Activated naive CD8-positive, alpha-beta T cell (primary cell): Measurements from ENCODE around the gene TMEM250.

Experiments
- H3K27ac Mint-ChIP-seq: one replicate; pipeline ENCODE4 v1.8.0; 2021; ENCODE audit warnings: mixed read lengths
- H3K27me3 Mint-ChIP-seq: one replicate; pipeline ENCODE4 v1.8.0; 2021; ENCODE audit warnings: mixed read lengths
- H3K36me3 Mint-ChIP-seq: one replicate; pipeline ENCODE4 v1.8.0; 2021; ENCODE audit warnings: mixed read lengths
- H3K4me1 Mint-ChIP-seq: one replicate; pipeline ENCODE4 v1.8.0; 2021; ENCODE audit warnings: low read depth, mixed read lengths
- H3K4me3 Mint-ChIP-seq: one replicate; pipeline ENCODE4 v1.8.0; 2021; ENCODE audit warnings: mild to moderate bottlenecking, mixed read lengths
- H3K9me3 Mint-ChIP-seq: one replicate; pipeline ENCODE4 v1.8.0; 2021; ENCODE audit warnings: low read depth, mixed read lengths

TMEM250 gene

GRCh38 chr9:136081826-136082495, 36.7 kb downstream of the TMEM250 start:
- no peak overlapping the region for H3K4me3 Mint-ChIP-seq
- peaks cover 5% of the 10 kb centered on the region for H3K4me1 Mint-ChIP-seq
- no peaks in the 10 kb centered on the region for H3K36me3 Mint-ChIP-seq
- no peak overlapping the region for H3K27ac Mint-ChIP-seq
- H3K27me3 Mint-ChIP-seq = no peaks in the 10 kb centered on the region
- H3K9me3 Mint-ChIP-seq = no peaks in the 10 kb centered on the region

- no peaks in the 10 kb centered on the region for H3K27me3 Mint-ChIP-seq
- no peaks in the 10 kb centered on the region for H3K9me3 Mint-ChIP-seq
- no peak overlapping the region for H3K4me3 Mint-ChIP-seq
- no peaks in the 10 kb centered on the region for H3K36me3 Mint-ChIP-seq
- peaks cover 7% of the 10 kb centered on the region for H3K4me1 Mint-ChIP-seq
- H3K27ac Mint-ChIP-seq = no peak overlapping the region
Measured at GRCh38 chr9:136081113-136081825, 37.4 kb downstream of the TMEM250 start.

- Mint-ChIP-seq H3K4me1 (peaks cover 13% of the 10 kb centered on the region), H3K4me3 (no peak overlapping the region), H3K27me3 (no peaks in the 10 kb centered on the region), H3K27ac (no peak overlapping the region), H3K9me3 (no peaks in the 10 kb centered on the region), H3K36me3 (no peaks in the 10 kb centered on the region)
Measured at GRCh38 chr9:136080716-136081112, 38.0 kb downstream of the TMEM250 start.

DNA sequence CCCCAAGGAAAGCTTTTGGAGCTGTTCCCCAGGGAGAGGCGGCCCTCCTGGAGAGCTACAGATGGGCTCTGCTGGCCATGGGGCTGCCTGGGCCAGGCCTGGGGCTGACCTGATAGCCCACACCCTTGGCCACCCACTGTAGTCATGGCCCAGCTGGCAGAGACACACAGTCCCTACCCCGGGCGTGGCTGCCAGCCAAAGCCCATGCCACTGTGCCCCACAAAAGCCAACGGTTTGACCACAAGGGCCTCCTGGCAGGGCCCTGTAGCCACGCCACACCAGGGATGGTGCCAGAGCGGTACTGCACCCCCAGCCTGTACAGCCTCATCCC, 38.8 kb downstream of the TMEM250 start:
- Mint-ChIP-seq H3K36me3 (no peaks in the 10 kb centered on the region), H3K4me1 (peaks cover 16% of the 10 kb centered on the region), H3K4me3 (no peak overlapping the region), H3K27me3 (no peaks in the 10 kb centered on the region), H3K27ac (no peak overlapping the region), H3K9me3 (no peaks in the 10 kb centered on the region)

GRCh38 chr9:136079211-136079915, 39.3 kb downstream of the TMEM250 start:
- no peak overlapping the region for H3K27ac Mint-ChIP-seq
- no peaks in the 10 kb centered on the region for H3K27me3 Mint-ChIP-seq
- no peak overlapping the region for H3K4me3 Mint-ChIP-seq
- H3K9me3 Mint-ChIP-seq = no peaks in the 10 kb centered on the region
- H3K4me1 Mint-ChIP-seq = peaks cover 16% of the 10 kb centered on the region
- no peaks in the 10 kb centered on the region for H3K36me3 Mint-ChIP-seq

- no peaks in the 10 kb centered on the region for H3K9me3 Mint-ChIP-seq
- H3K36me3 Mint-ChIP-seq = no peaks in the 10 kb centered on the region
- H3K27me3 Mint-ChIP-seq = no peaks in the 10 kb centered on the region
- H3K4me3 Mint-ChIP-seq = no peak overlapping the region
- no peak overlapping the region for H3K27ac Mint-ChIP-seq
- H3K4me1 Mint-ChIP-seq = peaks cover 16% of the 10 kb centered on the region
Measured at GRCh38 chr9:136078498-136079011, 40.1 kb downstream of the TMEM250 start.

DNA sequence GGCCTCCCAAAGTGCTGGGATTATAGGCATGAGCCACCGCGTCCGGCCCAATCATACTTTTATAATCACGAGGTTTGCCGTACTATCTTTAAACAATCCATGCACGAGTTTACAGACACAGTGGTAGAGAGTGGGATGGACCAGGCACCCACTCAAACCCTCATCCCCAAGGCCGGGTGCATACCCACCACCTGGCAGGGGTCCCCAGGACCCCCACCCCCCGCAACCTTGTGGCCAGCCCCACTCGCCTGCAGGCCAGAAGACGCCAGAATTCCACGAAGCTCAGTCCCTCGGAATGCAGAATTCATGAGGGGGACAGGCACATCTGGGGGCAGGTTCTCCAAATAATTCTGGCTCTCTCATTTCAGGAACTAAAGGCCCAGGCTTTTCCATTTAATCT, 40.7 kb downstream of the TMEM250 start:
- peaks cover 16% of the 10 kb centered on the region for H3K4me1 Mint-ChIP-seq

DNA sequence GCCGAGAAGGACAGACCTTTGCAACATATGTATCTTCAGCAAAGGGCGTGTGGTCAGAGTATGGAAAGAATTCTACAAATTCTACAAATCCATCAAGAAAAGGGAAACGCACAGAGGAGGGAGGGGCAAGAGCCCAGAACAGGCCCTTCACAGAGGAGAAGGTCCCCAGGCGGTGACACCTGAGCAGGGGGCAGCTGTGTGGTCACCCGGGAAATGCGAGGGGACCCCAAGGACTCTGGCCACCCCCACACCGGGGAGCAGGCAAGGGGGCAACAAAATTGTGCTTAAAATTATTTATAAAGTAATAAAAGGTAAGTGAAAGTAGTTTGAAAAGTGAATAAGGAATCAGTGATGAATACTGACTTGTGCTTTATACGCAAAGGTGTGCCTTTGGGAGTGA, 41.2 kb downstream of the TMEM250 start:
- peaks cover 14% of the 10 kb centered on the region for H3K4me1 Mint-ChIP-seq
- H3K27me3 Mint-ChIP-seq = no peaks in the 10 kb centered on the region
- no peak overlapping the region for H3K4me3 Mint-ChIP-seq
- no peaks in the 10 kb centered on the region for H3K9me3 Mint-ChIP-seq
- H3K36me3 Mint-ChIP-seq = no peaks in the 10 kb centered on the region
- H3K27ac Mint-ChIP-seq = no peak overlapping the region

More for the DNA sequence above, 40.7 kb downstream of the TMEM250 start:
- no peaks in the 10 kb centered on the region for H3K27me3 Mint-ChIP-seq
- no peaks in the 10 kb centered on the region for H3K9me3 Mint-ChIP-seq
- H3K4me3 Mint-ChIP-seq = no peak overlapping the region
- no peaks in the 10 kb centered on the region for H3K36me3 Mint-ChIP-seq
- H3K27ac Mint-ChIP-seq = no peak overlapping the region

DNA sequence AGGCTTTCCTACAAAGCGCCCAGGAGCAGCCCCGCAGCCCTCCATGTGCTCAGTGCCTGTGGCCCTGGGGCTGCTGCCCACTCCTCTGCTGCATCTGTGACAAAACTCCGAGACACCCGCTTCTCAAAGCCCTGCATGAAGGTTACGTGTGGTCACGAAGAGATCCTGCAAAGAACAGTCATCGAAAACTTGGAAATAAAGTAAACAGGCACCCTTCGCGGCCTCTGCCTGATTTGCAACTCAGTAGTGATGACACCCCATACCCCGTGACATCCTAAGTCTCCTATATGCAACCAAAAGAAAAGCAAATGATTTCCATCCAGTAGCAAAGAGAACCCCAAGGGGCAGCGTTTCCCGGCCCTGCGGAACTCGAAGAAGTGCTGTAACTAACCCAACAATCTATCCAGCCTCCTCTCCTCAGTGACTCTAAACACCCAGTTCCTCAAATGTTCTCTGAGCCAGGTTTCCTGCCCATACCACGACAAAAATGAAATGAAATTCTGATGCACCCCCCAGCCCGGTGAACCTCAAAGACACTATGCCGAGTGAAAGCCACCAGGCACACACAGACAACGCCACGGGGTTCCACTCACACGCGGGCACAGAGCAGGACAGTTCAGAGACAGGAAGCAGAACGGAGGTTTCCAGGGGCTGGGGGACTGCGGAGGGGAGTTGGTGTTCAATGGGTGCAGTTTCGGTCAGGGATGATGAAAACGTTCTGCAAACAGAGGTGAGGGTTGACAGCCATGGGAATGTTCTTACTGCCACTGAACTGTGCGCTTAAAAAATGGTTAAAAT, 42.6 kb downstream of the TMEM250 start:
- Mint-ChIP-seq H3K27ac (peak overlapping the region; percentile 54), H3K9me3 (no peaks in the 10 kb centered on the region), H3K27me3 (no peaks in the 10 kb centered on the region), H3K4me3 (peak overlapping the region; percentile 66), H3K36me3 (no peaks in the 10 kb centered on the region), H3K4me1 (peaks cover 14% of the 10 kb centered on the region)

- no peak overlapping the region for H3K27ac Mint-ChIP-seq
- H3K4me1 Mint-ChIP-seq = peaks cover 14% of the 10 kb centered on the region
- no peaks in the 10 kb centered on the region for H3K36me3 Mint-ChIP-seq
- H3K9me3 Mint-ChIP-seq = no peaks in the 10 kb centered on the region
- no peak overlapping the region for H3K4me3 Mint-ChIP-seq
- H3K27me3 Mint-ChIP-seq = no peaks in the 10 kb centered on the region
Measured at GRCh38 chr9:136075134-136075841, 43.4 kb downstream of the TMEM250 start.

GRCh38 chr9:136074706-136075105, 44.0 kb downstream of the TMEM250 start:
- no peaks in the 10 kb centered on the region for H3K27me3 Mint-ChIP-seq
- peaks cover 3% of the 10 kb centered on the region for H3K36me3 Mint-ChIP-seq
- H3K9me3 Mint-ChIP-seq = no peaks in the 10 kb centered on the region
- no peak overlapping the region for H3K27ac Mint-ChIP-seq
- peaks cover 14% of the 10 kb centered on the region for H3K4me1 Mint-ChIP-seq
- no peak overlapping the region for H3K4me3 Mint-ChIP-seq
